22Rv1 (cell line): ENCODE measurements around the gene PIK3CG.

Source experiments
- ZFX ChIP-seq: fragments of 450-650 bp; IDR thresholded peaks from 2 replicates; pipeline ENCODE4 v1.6.1; 2017; ENCODE audit warnings: antibody characterized with exemption, borderline replicate concordance
- TF ChIP-seq, protein P1 (sequence below): fragments of 450-650 bp; IDR thresholded peaks from 2 replicates; pipeline ENCODE4 v1.5.1; 2017; ENCODE audit warnings: mild to moderate bottlenecking

DNA sequence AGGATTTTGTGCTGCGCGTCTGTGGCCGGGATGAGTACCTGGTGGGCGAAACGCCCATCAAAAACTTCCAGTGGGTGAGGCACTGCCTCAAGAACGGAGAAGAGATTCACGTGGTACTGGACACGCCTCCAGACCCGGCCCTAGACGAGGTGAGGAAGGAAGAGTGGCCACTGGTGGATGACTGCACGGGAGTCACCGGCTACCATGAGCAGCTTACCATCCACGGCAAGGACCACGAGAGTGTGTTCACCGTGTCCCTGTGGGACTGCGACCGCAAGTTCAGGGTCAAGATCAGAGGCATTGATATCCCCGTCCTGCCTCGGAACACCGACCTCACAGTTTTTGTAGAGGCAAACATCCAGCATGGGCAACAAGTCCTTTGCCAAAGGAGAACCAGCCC is 3.3 kb downstream of the PIK3CG start:
- TF ChIP-seq, protein P1, sequence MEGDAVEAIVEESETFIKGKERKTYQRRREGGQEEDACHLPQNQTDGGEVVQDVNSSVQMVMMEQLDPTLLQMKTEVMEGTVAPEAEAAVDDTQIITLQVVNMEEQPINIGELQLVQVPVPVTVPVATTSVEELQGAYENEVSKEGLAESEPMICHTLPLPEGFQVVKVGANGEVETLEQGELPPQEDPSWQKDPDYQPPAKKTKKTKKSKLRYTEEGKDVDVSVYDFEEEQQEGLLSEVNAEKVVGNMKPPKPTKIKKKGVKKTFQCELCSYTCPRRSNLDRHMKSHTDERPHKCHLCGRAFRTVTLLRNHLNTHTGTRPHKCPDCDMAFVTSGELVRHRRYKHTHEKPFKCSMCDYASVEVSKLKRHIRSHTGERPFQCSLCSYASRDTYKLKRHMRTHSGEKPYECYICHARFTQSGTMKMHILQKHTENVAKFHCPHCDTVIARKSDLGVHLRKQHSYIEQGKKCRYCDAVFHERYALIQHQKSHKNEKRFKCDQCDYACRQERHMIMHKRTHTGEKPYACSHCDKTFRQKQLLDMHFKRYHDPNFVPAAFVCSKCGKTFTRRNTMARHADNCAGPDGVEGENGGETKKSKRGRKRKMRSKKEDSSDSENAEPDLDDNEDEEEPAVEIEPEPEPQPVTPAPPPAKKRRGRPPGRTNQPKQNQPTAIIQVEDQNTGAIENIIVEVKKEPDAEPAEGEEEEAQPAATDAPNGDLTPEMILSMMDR = no peak
- TF ChIP-seq ZFX = no peak
